SH-SY5Y (cell line): ENCODE measurements around the gene STK32C.

Experiments
- GATA2 ChIP-seq: IDR thresholded peaks from 2 replicates; pipeline ENCODE4 v1.6.1; 2011; ENCODE audit warnings: mild to moderate bottlenecking, low read depth, low read length
- GATA3 ChIP-seq: IDR thresholded peaks from 2 replicates; pipeline ENCODE4 v1.6.1; 2011; ENCODE audit warnings: low read depth, mild to moderate bottlenecking, low read length, moderate library complexity

Gene STK32C

GRCh38 chr10:132158122-132158741 lies 149.5 kb downstream of the STK32C start:
- no peak for TF ChIP-seq GATA3
- TF ChIP-seq GATA2 = no peak
